Prostate gland (tissue), 2 donors: Measurements from ENCODE around the gene U2SURP. TPM values are rescaled to one million over a fixed set of nuclear protein-coding genes. Genes with fewer than 3 reads are reported as not detected.

ENCODE experiments used
- DNase-seq: peaks from one replicate; pipeline ENCODE4 v3.0.0-alpha.2; 2019; ENCODE audit warnings: low spot score
- H3K27ac ChIP-seq, 2 donors: fragments of 200-600 bp; sonication (generic); 2 replicates each; pipeline ENCODE4 v1.5.1; 2017 to 2019
- H3K27me3 ChIP-seq: fragments of 200-600 bp; sonication (generic); replicated peaks from 2 replicates; pipeline ENCODE4 v1.5.1; 2019; ENCODE audit not compliant: insufficient read depth
- H3K36me3 ChIP-seq, 2 donors: fragments of 200-600 bp; sonication (generic); 1 replicate in 1 of 2; 2 replicates in 1 of 2; pipeline versions ENCODE4 v1.5.1 to v1.8.1; 2017 to 2019
- H3K4me1 ChIP-seq: fragments of 200-600 bp; sonication (generic); replicated peaks from 2 replicates; pipeline ENCODE4 v1.5.1; 2019
- H3K4me3 ChIP-seq, 2 donors: fragments of 200-600 bp; sonication (generic); 2 replicates each; pipeline ENCODE4 v1.5.1; 2017 to 2019
- H3K9me3 ChIP-seq: fragments of 200-600 bp; sonication (generic); 2 replicates; pipeline ENCODE4 v1.5.1; 2017
- CTCF ChIP-seq, 4 experiments: fragments of 200-600 bp in 2 of 4; fragments of 450-650 bp in 2 of 4; sonication (generic) in 2 of 4; IDR thresholded peaks; 1 replicate in 3 of 4; 2 replicates in 1 of 4; pipeline ENCODE4 v1.5.1; 2016 to 2019; ENCODE audit warnings: antibody characterized with exemption in 4 of 4, mild to moderate bottlenecking in 2 of 4, moderate library complexity in 2 of 4
- POLR2A ChIP-seq: fragments of 450-650 bp; IDR thresholded peaks from one replicate; pipeline ENCODE4 v1.6.1; 2016; ENCODE audit warnings: antibody characterized with exemption, mild to moderate bottlenecking
- POLR2AphosphoS5 ChIP-seq: sonication (generic); formaldehyde crosslinking; IDR thresholded peaks from one replicate; pipeline ENCODE4 v1.6.1; 2017; ENCODE audit warnings: antibody characterized with exemption
- WGBS: methylation state at CpG from one replicate; pipeline ENCODE4 v1.1.5; 2018; 5-methylcytosine and 5-hydroxymethylcytosine counted together
- intact Hi-C: fragments of 100-400 bp; cut with DNase I; formaldehyde crosslinking; loops from one replicate; pipeline ENCODE4 v1.14.2; 2022
- total RNA-seq, 2 donors: library from RNA; depleted of rRNA; stranded (reverse); fragments of >200 nt; gene quantifications; one replicate each; pipeline ENCODE4 v1.1.0, GENCODE V29; 2016

Gene U2SURP
- total RNA-seq, 2 donors from 2014 or later: 38.3 to 59.4 TPM

GRCh38 chr3:142963234-142963515, 38.2 kb upstream of the U2SURP start:
- TF ChIP-seq CTCF (IDR thresholded peaks at IDR 0.05) (no peak), POLR2AphosphoS5 (no peak), POLR2A (no peak)
- Histone ChIP-seq H3K27ac (no peak overlapping the region), H3K36me3 (no peaks in the 10 kb centered on the region), H3K4me1 (no peaks in the 10 kb centered on the region), H3K27me3 (peaks cover 8% of the 10 kb centered on the region), H3K4me3 (peak overlapping the region; percentile 37 to 39), H3K9me3 (no peaks in the 10 kb centered on the region)
- no peak for DNase-seq
- 2% methylated on average over 30 of the region's 35 CpGs for WGBS
- intact Hi-C loops: no loop called here

DNA sequence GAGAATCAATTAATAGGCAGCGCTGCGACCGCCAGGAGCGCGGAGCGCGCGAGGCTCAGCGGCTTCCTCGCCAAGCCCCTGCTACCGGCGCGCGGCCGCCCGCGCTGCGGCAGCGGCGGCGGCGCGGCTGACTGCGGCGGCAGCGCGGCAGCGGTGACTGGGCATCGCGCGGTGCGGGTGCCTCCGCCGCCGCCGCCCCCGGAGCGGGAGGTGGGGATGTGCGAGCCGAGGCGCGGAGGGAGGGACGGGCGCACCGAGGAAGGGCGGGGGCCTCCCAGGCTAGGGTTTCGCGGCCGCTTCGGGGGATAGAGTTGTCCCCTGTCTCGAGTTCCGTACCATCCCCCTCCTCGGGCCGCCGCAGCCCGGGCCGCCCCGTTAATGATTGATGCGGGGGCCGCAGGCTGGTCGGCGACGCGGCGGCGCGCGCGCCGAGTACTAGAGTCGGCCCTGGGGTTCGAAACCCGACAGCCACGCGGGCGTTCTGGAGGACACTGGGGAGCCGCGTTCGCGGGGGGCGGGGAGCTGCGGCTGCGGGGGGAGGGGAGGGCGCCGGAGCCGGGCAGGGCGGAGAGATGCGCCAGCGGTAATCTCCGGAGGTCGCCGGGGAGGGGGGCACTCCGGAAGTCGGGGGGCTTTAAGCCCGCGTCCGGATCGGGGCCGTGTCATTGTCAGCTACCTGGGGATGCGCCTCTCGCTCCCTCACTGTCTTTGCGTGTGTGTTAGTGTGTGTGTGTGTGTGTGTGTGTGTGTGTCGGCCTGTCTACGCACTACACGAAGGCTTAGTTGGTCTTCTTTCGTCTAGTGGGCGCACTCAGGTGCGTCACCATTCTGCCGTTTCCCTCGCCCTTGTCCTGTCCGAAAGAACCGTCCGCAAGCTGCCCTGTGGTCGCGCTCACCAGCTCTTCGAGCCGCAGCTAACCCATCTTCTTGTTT, 37.6 kb upstream of the U2SURP start, which contains the start of gene PAQR9:
Gene PAQR9, minus strand, starts transcription at position 159 of the 933 bp plus-strand sequence. CDS start 338 bp downstream, outside the sequence.
- Histone ChIP-seq H3K4me1 (no peaks in the 10 kb centered on the region), H3K36me3 (no peaks in the 10 kb centered on the region), H3K27ac (no peak within 1 kb of the TSS), H3K4me3 (peak within 1 kb of the TSS; percentile 37 to 39), H3K9me3 (no peaks in the 10 kb centered on the region), H3K27me3 (peaks cover 8% of the 10 kb centered on the region)
- intact Hi-C loops: no loop called here
- WGBS: 1% methylated on average over 115 of the region's 117 CpGs
- no peak for TF ChIP-seq POLR2AphosphoS5
- no peak for TF ChIP-seq POLR2A
- TF ChIP-seq CTCF (IDR thresholded peaks at IDR 0.05): no peak
- DNase-seq: no peak

DNA sequence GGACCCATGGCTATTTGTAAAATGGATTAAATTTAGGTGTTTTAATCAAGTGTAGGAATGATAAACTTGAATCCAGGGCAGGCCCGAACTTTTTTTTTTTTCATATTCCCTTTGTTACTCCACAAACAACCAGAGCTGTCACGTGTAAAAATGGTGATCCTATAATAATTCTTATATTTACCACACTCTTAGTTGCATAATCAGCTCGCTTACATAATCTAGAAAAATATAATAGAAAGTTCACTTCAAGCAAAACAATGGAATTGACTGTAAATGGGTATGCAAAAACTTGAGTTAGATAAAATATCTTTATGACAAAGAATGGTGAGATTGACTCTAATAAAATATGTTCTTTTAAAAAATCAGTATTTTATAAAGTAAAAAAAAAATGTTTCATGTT, 35.8 kb upstream of the U2SURP start:
- WGBS: 88% methylated on average over 3 of the region's 3 CpGs
- intact Hi-C loops: no loop called here
- H3K9me3 ChIP-seq: no peaks in the 10 kb centered on the region
- H3K4me3 ChIP-seq: no peak overlapping the region
- H3K27me3 ChIP-seq: peaks cover 8% of the 10 kb centered on the region
- no peak for TF ChIP-seq POLR2AphosphoS5
- TF ChIP-seq POLR2A: no peak
- TF ChIP-seq CTCF (IDR thresholded peaks at IDR 0.05): no peak
- H3K36me3 ChIP-seq: no peaks in the 10 kb centered on the region
- no peaks in the 10 kb centered on the region for H3K4me1 ChIP-seq
- no peak overlapping the region for H3K27ac ChIP-seq
- no peak for DNase-seq

- Histone ChIP-seq H3K9me3 (no peaks in the 10 kb centered on the region), H3K4me3 (no peak overlapping the region), H3K36me3 (no peaks in the 10 kb centered on the region), H3K27me3 (peaks cover 8% of the 10 kb centered on the region), H3K27ac (no peak overlapping the region), H3K4me1 (no peaks in the 10 kb centered on the region)
- TF ChIP-seq CTCF (IDR thresholded peaks at IDR 0.05) (no peak), POLR2AphosphoS5 (no peak), POLR2A (no peak)
- WGBS: 96% methylated on average over 2 of the region's 2 CpGs
- DNase-seq: no peak
- intact Hi-C loops: no loop called here
Measured at GRCh38 chr3:142966808-142967207, 34.6 kb upstream of the U2SURP start.
